Measurements from ENCODE around the gene KAZN.
"Not testable (repeated sequence)": the region's sequence is repeated elsewhere in the genome, so short reads cannot be mapped to it uniquely, and the experiment has no call there.

The KAZN gene

GRCh38 chr1:15039017-15039648 lies 440.6 kb downstream of the KAZN start:
- in situ Hi-C loops (cut with MboI; ENCODE audit: low sequenced_read_pairs) = no loop called here

DNA sequence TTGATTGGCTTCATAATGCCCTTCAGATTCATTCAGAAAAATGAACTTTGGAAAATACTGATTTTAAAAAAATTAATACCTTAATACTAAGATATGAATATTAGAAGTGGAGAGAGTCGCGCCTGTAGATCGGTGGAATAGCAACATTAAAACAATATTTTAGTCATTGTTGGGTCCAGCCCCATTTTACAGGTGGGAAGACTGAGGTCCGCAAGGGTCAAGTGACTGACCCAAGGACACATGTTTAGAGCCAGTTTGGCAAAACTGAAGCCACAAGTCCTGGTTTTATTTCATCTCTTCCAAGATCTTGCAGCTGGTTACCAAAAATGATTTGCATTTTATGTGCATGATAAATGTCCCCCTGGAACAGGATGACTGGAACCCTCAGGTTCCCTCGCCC lies 441.4 kb downstream of the KAZN start:
- in situ Hi-C loops (cut with MboI; ENCODE audit: low sequenced_read_pairs) = no loop called here

GRCh38 chr1:15040685-15041084 lies 442.2 kb downstream of the KAZN start:
- in situ Hi-C loops (cut with MboI; ENCODE audit: low sequenced_read_pairs) = not testable (repeated sequence)

DNA sequence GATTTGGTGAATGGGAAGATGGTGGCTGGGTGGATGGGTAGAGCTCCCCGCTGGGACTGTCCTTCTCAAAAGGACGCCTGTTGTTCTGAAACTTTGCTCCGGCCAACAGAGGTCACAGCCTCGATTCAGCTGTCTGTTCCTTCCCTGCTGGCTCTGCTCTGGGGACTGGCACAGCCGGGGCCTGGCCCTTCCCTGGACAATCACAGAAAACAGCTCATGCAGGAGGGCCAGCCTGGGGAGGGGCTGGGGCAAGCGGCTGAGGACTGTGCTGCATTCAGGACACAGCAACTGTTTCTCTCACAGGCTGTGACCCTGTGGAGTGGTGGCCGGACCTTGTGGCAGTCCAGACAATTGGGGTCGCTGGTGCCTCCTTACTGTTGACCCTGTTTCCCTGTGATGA lies 444.4 kb downstream of the KAZN start:
- in situ Hi-C loops (cut with MboI; ENCODE audit: low sequenced_read_pairs) = no loop called here

GRCh38 chr1:15043934-15044333 lies 445.4 kb downstream of the KAZN start:
- in situ Hi-C loops (cut with MboI; ENCODE audit: low sequenced_read_pairs) = no loop called here

- in situ Hi-C loops (cut with MboI; ENCODE audit: low sequenced_read_pairs) = no loop called here
Measured at GRCh38 chr1:15045123-15045522, 446.6 kb downstream of the KAZN start.

- in situ Hi-C loops (cut with MboI; ENCODE audit: low sequenced_read_pairs) = no loop called here
Measured at GRCh38 chr1:15046487-15047165, 448.1 kb downstream of the KAZN start.

DNA sequence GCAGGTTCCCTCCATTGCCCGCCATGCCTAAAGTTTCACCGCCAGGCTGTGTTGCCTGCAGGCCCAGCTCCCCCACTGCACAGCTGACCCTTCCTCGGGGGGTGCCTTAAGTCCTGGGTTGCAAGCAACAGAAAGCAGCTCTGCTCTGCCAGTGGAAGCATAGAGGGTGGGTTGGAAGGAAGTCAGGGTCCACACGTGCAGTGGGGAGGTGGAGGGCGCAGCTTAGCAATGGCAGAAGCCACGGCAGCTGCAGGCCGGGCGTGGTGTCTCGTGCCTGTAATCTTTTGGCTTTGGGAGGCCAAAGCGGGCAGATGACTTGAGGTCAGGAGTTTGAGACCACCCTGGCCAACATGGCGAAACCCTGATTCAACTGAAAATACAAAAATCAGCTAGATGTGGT lies 448.8 kb downstream of the KAZN start:
- in situ Hi-C loops (cut with MboI; ENCODE audit: low sequenced_read_pairs) = no loop called here

DNA sequence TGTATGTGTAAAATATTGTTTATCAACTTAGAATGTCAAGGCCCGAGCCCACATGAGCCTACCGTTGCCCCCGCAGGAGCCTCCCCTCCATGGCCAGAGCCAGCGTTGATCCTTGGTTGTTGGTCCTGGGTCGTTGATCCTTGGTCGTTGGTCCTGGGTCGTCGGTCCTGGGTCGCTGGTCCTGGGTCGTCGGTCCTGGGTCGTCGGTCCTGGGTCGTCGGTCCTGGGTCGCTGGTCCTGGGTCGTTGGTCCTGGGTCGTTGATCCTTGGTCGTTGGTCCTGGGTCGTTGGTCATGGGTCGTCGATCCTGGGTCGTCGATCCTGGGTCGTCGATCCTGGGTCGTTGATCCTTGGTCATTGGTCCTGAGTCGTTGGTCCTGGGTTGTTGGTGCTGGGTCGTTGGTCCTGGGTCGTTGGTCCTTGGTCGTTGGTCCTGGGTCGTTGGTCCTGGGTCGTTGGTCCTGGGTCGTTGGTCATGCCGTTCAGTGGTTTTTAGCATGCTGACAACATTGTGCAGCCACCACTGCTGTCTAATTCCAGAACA lies 450.0 kb downstream of the KAZN start:
- in situ Hi-C loops (cut with MboI; ENCODE audit: low sequenced_read_pairs) = no loop called here

DNA sequence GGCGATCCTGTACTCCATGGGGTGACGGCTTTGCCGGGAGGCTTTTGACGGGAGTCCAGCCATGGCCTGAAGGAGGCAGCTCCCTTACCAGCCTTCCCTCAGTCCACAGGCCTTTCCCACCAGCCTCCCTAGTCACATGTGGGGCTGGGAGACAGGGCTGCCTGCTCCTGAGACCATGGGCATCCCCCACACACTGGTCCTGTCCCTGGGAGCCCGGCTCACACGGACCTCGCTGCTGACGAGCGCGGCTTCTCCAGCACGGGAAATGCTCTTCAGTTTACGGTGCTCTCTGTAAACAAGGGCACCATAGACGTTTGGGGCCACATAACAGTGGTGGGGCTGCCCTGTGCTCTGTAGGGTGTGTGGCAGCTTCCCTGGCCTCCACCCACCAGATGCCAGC lies 450.6 kb downstream of the KAZN start:
- in situ Hi-C loops (cut with MboI; ENCODE audit: low sequenced_read_pairs) = no loop called here

DNA sequence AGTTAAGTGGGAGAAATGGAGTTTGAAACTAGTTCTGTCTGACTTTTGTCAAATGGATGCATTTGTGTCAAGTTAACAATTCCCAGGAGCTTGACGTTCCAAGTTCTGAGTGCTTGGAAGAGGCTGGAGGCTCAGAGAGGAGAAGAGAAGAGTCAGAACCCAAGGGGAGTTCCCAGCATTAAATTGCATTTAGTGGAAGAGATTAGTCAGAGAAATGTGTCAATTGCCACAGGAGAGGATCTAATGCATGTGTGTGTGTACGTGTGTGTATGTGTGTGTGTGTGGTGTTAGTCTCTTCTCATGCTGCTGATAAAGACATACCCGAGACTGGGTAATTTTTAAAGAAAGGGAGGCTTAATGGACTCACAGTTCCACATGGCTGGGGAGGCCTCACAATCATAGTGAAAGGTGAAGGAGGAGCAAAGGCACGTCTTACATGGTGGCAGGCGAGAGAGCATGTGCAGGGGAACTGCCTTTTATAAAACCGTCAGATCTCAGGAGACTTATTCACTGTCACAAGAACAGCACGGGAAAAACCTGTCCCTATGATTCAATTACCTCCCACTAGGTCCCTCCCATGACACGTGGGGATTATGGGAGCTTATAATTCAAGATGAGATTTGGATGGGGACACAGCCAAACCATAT lies 453.5 kb downstream of the KAZN start:
- in situ Hi-C loops (cut with MboI; ENCODE audit: low sequenced_read_pairs) = no loop called here

DNA sequence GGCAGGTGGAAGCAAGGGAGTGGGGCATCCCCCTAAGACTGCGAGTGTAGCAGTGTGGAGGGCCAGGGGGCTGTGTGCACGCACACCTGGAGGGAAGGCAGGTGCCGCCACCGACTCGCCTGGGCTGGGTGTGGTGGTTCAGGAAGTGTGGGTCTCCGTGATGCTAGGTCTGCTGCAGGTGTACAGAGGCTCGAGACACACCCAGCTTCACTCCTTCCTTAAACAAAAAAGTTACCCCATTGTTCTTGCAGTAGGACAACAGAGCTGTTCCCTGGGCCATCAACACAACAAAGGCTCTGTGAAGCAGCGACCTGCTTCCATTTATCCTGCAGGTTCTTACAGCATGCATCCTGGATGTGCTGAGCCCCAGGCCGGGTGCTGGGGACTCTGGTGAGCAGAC lies 454.7 kb downstream of the KAZN start:
- in situ Hi-C loops (cut with MboI; ENCODE audit: low sequenced_read_pairs) = no loop called here

GRCh38 chr1:15055736-15056415 lies 457.4 kb downstream of the KAZN start:
- in situ Hi-C loops (cut with MboI; ENCODE audit: low sequenced_read_pairs) = no loop called here

GRCh38 chr1:15056515-15057285 lies 458.2 kb downstream of the KAZN start:
- in situ Hi-C loops (cut with MboI; ENCODE audit: low sequenced_read_pairs) = no loop called here

DNA sequence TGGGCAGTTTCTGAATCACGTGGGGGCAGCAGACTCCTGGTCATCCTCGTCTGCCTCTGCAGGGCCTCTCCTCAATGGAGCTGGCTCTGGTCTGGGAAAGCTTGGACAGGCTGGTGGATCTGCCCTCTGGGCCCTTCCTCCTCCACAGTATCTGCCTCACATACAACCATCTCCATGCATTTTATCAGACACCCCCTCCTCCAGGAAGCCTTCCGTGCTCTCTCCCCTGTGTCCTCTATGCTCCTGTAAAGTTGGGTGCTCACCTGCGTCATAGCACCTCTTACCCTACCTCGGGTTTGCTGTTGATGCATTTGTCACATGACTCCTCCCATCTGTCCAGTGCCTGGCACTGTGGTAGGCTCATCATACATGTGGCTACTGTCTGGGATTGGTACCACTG lies 459.3 kb downstream of the KAZN start:
- in situ Hi-C loops (cut with MboI; ENCODE audit: low sequenced_read_pairs) = no loop called here

DNA sequence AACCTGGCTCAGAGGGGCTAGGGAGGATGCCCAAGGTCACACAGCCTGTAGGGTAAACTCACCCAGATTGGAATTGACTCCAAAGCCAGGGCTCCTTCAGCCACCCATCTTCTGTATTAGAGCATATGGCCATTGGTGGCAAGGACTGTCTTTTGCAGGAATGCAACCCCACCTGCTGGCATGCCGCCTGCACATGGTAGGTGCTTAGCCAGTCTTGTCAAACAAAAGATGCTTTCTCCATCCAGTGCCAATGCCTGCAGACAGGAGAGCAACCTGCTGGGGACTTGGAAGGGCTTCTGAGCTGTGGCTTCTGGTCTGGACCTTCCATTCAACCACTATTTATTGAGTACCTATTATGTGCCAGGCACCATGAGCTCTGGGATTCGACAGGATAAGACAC lies 459.8 kb downstream of the KAZN start:
- in situ Hi-C loops (cut with MboI; ENCODE audit: low sequenced_read_pairs) = no loop called here

- in situ Hi-C loops (cut with MboI; ENCODE audit: low sequenced_read_pairs) = no loop called here
Measured at GRCh38 chr1:15060104-15060503, 461.6 kb downstream of the KAZN start.

DNA sequence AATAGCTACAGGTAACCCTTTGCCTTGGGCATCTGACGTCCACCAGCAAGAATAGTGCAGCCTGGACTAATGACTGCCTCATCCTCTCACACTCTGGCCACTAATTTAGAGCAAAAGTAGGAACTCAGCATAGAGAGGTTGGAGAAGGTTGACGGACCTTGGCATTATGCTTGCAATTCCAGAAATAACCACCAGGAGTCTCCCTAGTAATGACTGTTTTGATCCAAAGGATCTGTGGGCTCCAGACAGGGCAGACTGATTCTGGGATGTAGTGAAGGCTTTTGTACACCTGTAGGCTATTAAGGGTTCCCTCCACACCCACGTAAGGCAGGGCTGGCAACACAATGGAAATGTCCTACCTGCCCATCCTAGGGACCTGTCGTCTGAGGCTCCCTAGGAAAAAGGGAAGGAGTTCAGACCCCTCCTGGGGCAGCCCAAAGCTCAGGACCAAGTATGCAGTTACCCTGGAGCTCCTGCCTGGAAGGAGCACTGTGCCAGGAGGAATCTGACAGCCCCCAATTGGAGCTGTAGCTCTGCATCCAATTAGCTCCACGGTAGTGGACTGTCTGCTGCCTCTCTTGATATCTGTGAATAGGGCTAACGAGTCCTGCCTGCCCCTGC lies 464.1 kb downstream of the KAZN start:
- in situ Hi-C loops (cut with MboI; ENCODE audit: low sequenced_read_pairs) = no loop called here

- in situ Hi-C loops (cut with MboI; ENCODE audit: low sequenced_read_pairs) = no loop called here
Measured at GRCh38 chr1:15063346-15063745, 464.9 kb downstream of the KAZN start.

- in situ Hi-C loops (cut with MboI; ENCODE audit: low sequenced_read_pairs) = no loop called here
Measured at GRCh38 chr1:15063783-15064182, 465.3 kb downstream of the KAZN start.
